A549 treated with AZD9567 at 1 μM for 4 hours (cell line): ENCODE results near the gene TFB2M. TPM values are rescaled to one million over a fixed set of nuclear protein-coding genes. Genes with fewer than 3 reads are reported as not detected.

Experiments
- total RNA-seq: library from RNA; stranded (reverse); fragments of 200-300 nt; extraction: Qiagen RNA extraction; gene quantifications from 5 replicates; pipeline ENCODE4 v1.2.3, GENCODE V29; 2022; ENCODE audit not compliant: insufficient read depth

Gene TFB2M, protein sequence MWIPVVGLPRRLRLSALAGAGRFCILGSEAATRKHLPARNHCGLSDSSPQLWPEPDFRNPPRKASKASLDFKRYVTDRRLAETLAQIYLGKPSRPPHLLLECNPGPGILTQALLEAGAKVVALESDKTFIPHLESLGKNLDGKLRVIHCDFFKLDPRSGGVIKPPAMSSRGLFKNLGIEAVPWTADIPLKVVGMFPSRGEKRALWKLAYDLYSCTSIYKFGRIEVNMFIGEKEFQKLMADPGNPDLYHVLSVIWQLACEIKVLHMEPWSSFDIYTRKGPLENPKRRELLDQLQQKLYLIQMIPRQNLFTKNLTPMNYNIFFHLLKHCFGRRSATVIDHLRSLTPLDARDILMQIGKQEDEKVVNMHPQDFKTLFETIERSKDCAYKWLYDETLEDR
- 33.8 to 37.9 TPM (median 35.4 TPM) in 5 replicates for total RNA-seq

DNA sequence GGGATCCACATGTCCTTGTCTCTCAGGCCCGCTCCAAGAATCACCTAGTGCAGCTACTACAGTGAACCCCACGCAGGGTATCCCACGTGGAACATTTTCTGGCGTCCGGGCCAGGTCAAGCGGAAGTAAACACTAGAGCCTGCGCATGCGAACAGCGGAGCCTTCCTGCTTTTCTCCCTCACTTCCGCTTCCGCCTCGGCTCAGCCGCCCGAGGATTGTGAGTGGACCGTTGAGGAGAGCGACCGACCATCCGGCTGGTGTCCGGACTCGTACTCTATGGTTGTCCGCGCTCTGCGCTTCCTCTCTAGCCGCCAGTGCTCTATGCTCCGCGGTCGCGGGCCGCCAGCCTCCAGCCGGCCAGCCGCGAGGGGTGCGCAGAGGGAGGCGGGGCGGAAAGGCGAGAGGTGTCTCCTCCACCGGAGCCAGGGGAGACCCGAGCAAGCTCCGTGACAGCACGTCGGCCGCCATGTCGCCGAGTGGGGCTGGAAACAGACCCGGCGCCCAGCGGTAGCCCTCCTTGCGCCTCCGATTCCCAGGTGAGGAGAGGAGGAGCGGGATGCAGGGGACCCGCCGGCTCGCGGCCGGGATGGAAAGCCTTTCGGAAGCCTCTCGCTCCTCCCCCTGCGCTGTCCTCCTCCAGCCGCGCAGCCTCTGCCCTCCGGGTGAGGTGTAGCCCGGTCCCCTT is at the start of gene TFB2M, which contains the start of gene CNST:
Gene TFB2M, minus strand, starts transcription at position 134 of the 685 bp plus-strand sequence. Its CDS starts 123 bp downstream, at position 11.
Gene CNST, plus strand, starts transcription at position 329 of the 685 bp plus-strand sequence. CDS start 25,107 bp downstream, outside the sequence.

DNA sequence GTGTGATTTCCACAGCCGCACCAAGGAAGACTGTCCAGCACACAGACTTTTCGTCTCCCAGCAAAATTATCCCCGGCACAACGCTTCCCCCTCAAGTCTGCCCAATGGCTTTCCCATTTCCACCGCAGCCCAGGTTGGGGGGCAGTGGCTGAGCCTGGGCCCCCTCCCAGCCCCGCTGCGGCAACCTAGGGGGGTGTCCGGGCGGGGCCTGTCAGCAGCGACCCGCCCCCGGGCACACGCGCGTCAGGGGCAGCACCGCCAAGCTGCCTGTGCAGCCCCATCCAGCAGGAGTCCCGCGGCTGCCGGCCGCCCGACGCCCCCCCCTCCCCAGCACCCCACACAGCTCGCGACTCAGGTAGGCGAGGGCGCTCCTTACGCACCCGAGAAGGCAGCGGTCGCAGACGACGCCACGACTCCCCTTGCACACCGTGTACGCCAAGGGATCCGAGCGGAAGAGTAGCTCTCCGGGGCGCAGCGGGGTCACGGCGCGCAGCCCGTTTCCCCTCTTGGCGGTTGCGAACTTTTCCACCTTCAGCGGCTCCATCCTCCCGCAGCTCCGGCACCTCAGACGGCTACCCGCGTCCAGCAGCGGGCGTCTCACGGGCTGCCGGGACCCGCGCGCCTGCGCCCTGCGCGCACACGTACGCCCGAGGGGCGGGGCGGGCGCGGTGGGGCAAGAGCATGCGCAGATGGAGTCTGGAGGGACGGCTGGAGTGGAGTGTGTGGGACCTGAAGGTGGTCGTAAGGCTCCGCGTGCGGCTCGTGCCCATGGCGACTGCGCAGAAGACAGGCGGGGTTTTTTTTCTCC is 59.2 kb downstream of the TFB2M start, which contains the start of gene SMYD3:
Gene SMYD3, minus strand, starts transcription at position 606 of the 808 bp plus-strand sequence.

Other genes with a start within 250 kb of the TFB2M start
- gene SMYD3, start 59.0 kb downstream of the TFB2M start, total RNA-seq = 11.3 to 13.2 TPM (median 12.7 TPM) in 5 replicates
- 7.5 to 10.3 TPM (median 8.4 TPM) in 5 replicates for gene CNST, start 195 bp upstream of the TFB2M start, total RNA-seq
- 44.2 to 49.6 TPM (median 46.7 TPM) in 5 replicates for gene SCCPDH, start 158.1 kb upstream of the TFB2M start, total RNA-seq